Transverse colon (tissue), 4 donors: ENCODE measurements around the gene AHNAK2. TPM values are rescaled to one million over a fixed set of nuclear protein-coding genes. Genes with fewer than 3 reads are reported as not detected.

Experiments used
- DNase-seq: peaks from one replicate; pipeline ENCODE4 v3.0.0-alpha.2; 2019
- H3K27ac ChIP-seq, 4 donors: fragments of 200-600 bp; sonication (generic); 2 replicates each; pipeline ENCODE4 v1.5.1; 2016 to 2018; ENCODE audit warnings: inconsistent platforms in 4 of 4
- H3K27me3 ChIP-seq: fragments of 200-600 bp; sonication (generic); 2 replicates; pipeline ENCODE4 v1.5.1; 2017; ENCODE audit warnings: inconsistent platforms
- H3K36me3 ChIP-seq, 4 donors: fragments of 200-600 bp; sonication (generic); 2 replicates each; pipeline ENCODE4 v1.5.1; 2017 to 2019; ENCODE audit warnings: inconsistent platforms in 4 of 4
- H3K4me1 ChIP-seq, 4 donors: fragments of 200-600 bp; sonication (generic); 2 replicates each; pipeline ENCODE4 v1.5.1; 2017 to 2020; ENCODE audit warnings: inconsistent platforms in 4 of 4
- H3K4me3 ChIP-seq, 4 donors: fragments of 200-600 bp; sonication (generic); 1 replicate in 1 of 4; 2 replicates in 3 of 4; pipeline versions ENCODE4 v1.5.1 to v1.6.1; 2017 to 2019; ENCODE audit warnings: inconsistent platforms in 4 of 4
- H3K9me3 ChIP-seq, 2 donors: fragments of 200-600 bp; sonication (generic); 2 replicates each; pipeline ENCODE4 v1.5.1; 2017 to 2019; ENCODE audit warnings: inconsistent platforms in 2 of 2
- EP300 ChIP-seq: sonication (generic); formaldehyde crosslinking; IDR thresholded peaks from one replicate; pipeline ENCODE4 v1.6.1; 2017; ENCODE audit warnings: antibody characterized with exemption, low read depth
- POLR2A ChIP-seq: fragments of 450-650 bp; IDR thresholded peaks from one replicate; pipeline ENCODE4 v1.6.1; 2016; ENCODE audit warnings: antibody characterized with exemption, mild to moderate bottlenecking, moderate library complexity
- POLR2AphosphoS5 ChIP-seq, 3 donors: sonication (generic); formaldehyde crosslinking; IDR thresholded peaks; one replicate each; pipeline ENCODE4 v1.6.1; 2016; ENCODE audit warnings: antibody characterized with exemption in 3 of 3
- WGBS, 2 donors: methylation state at CpG; one replicate each; pipeline ENCODE4 v1.1.5; 2018; ENCODE audit warnings: low coverage in 1 of 2; 5-methylcytosine and 5-hydroxymethylcytosine counted together
- in situ Hi-C, 4 donors: fragments of 200-750 bp; cut with MboI; loops; one replicate each; pipeline versions ENCODE4 v1.15.0 to v1.15.1; 2017; ENCODE audit warnings: low sequenced_read_pairs in 3 of 4, low pct_ligation_motif_present in 1 of 4, low pct_unique_long_range_greater_than_20kb in 1 of 4
- intact Hi-C: fragments of 100-400 bp; cut with DNase I; formaldehyde crosslinking; loops from one replicate; pipeline ENCODE4 v1.15.1; 2023; ENCODE audit warnings: low total_unique reads
- total RNA-seq, 4 donors: library from RNA; depleted of rRNA; stranded (reverse); fragments of >200 nt; gene quantifications; one replicate each; pipeline ENCODE4 v1.1.0, GENCODE V29; 2016
- TF ChIP-seq, protein P1 (sequence below), 5 experiments: fragments of 200-600 bp in 3 of 5; fragments of 450-650 bp in 2 of 5; sonication (generic) in 3 of 5; IDR thresholded peaks; 1 replicate in 2 of 5; 2 replicates in 3 of 5; pipeline ENCODE4 v1.5.1; 2016 to 2017; ENCODE audit warnings: antibody characterized with exemption in 5 of 5, inconsistent platforms in 3 of 5, mild to moderate bottlenecking in 2 of 5, moderate library complexity in 1 of 5

The AHNAK2 gene
- total RNA-seq, 4 donors from 2014 or later = 19.4 to 75.2 (median 28.5) TPM

DNA sequence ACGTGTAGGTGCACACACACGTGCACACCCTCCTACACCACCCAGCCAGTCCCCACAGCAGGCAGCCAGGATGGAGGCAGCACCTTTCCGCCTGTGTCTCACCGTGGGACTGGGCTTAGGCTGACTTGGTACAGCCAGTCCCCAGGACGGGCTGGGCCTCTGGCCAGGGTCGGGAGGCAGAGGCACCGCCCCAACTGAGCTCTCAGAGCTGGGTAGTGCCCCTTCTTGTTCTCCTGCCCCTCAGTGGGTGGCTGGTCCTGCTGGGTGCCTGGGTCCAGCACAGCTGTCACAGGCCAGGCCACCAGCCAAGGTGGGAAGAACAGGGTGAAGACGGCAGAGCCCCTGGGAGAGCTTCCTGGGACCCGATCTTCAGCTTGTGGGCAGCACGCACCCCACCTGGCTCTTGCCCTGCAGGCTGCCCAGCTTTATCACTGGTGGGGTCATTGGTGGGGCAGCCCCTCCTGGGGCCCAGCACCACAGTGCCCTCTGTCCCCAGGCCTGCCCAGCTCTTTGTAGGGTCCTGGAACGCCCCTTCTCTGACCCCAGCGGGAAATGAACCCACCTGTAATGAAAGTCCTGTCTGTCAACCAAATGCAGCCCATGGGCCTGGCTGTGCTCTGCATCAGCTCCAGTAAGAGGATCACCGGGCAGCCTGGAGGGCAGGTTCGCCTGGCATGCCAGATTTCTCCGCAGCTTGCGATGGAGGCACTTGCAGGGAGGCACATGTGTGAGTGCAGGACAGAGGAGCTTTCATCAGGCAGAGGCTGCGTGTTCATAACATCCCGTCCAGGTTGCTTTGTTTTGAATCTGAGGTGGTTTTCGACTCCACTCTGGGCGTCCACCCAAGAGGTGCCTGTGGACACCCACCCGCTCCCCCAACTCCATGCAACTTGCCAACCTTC is 28.0 kb upstream of the AHNAK2 start:
- Histone ChIP-seq H3K4me1 (no peaks in the 10 kb centered on the region), H3K9me3 (no peaks in the 10 kb centered on the region), H3K27ac (no peak overlapping the region), H3K36me3 (peaks cover 0 to 14% (median 0%) of the 10 kb centered on the region in 4 donors), H3K27me3 (no peaks in the 10 kb centered on the region), H3K4me3 (no peak overlapping the region)
- 80 to 89% methylated on average over 2 to 18 of the region's 21 CpGs for WGBS, 2 donors
- in situ Hi-C loops = no loop called here
- DNase-seq = no peak
- intact Hi-C loops = no loop called here
- TF ChIP-seq POLR2AphosphoS5 (IDR thresholded peaks at IDR 0.05) (no peak), EP300 (no peak), POLR2A (no peak)
- TF ChIP-seq, protein P1, sequence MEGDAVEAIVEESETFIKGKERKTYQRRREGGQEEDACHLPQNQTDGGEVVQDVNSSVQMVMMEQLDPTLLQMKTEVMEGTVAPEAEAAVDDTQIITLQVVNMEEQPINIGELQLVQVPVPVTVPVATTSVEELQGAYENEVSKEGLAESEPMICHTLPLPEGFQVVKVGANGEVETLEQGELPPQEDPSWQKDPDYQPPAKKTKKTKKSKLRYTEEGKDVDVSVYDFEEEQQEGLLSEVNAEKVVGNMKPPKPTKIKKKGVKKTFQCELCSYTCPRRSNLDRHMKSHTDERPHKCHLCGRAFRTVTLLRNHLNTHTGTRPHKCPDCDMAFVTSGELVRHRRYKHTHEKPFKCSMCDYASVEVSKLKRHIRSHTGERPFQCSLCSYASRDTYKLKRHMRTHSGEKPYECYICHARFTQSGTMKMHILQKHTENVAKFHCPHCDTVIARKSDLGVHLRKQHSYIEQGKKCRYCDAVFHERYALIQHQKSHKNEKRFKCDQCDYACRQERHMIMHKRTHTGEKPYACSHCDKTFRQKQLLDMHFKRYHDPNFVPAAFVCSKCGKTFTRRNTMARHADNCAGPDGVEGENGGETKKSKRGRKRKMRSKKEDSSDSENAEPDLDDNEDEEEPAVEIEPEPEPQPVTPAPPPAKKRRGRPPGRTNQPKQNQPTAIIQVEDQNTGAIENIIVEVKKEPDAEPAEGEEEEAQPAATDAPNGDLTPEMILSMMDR (IDR thresholded peaks at IDR 0.05) = no peak

DNA sequence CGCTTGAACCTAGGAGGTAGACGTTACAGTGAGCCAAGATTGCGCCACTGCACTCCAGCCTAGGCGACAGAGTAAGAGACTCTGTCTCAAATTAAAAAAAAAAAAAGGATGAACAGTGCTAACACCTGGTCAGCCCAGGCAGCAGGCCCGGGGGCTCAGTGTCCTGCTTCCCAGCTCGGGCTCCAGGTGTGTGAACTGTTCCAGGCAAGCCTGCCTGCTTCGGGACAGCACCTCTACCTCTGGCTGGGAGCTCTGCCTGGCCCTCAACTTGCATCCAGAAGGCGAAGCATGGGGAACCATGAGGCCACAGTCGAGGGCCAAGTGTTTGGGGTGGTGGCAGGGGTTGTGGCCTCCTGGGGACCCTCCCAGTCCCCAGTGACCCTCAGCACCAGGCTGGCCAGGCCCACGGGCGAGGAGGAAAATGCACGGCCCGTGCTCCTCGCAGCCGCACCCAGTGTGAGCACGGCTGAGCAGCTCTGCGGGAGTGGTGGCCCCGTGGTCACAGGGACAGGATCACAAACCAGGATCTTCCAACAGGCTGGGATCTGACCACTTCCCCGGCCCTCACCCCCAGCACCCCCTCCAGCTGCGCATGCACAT is 27.3 kb upstream of the AHNAK2 start:
- intact Hi-C loops = no loop called here
- H3K36me3 ChIP-seq = peaks cover 0 to 6% (median 0%) of the 10 kb centered on the region in 4 donors
- H3K9me3 ChIP-seq = no peaks in the 10 kb centered on the region
- 86% methylated on average over 14 of the region's 20 CpGs; no CpG with 5 or more reads in 1 of the 2 donors for WGBS, 2 donors
- TF ChIP-seq POLR2AphosphoS5 (IDR thresholded peaks at IDR 0.05) (no peak), POLR2A (no peak), EP300 (no peak)
- TF ChIP-seq, protein P1 (IDR thresholded peaks at IDR 0.05) = no peak
- no peaks in the 10 kb centered on the region for H3K27me3 ChIP-seq
- no peaks in the 10 kb centered on the region for H3K4me1 ChIP-seq
- no peak for DNase-seq
- no peak overlapping the region for H3K4me3 ChIP-seq
- in situ Hi-C loops = no loop called here
- no peak overlapping the region for H3K27ac ChIP-seq

DNA sequence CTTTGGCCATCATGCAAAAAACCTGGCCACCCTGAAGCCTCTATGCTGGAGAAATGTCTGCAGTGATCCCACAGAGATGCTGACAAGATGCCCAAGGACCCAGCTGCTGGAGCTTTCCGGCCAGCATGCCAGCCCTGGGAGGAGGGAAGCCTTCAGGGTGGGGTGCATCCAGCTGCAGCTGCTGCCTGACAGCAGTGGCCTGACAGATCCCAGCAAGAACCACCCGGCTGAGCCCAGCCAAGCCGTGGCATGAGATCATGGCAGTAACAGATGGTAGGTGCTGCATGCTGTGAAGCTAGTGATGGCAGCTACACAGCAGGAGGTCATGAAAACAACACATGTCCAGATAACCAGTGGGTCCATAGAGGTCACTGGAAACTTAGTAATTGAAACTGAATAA is 21.2 kb upstream of the AHNAK2 start:
- no peak overlapping the region for H3K27ac ChIP-seq
- in situ Hi-C loops (no loop called here), intact Hi-C loops (no loop called here)
- H3K27me3 ChIP-seq = no peaks in the 10 kb centered on the region
- WGBS, 2 donors = 94% methylated on average over 3 of the region's 3 CpGs; no CpG with 5 or more reads in 1 of the 2 donors
- no peaks in the 10 kb centered on the region for H3K4me1 ChIP-seq
- no peak overlapping the region for H3K4me3 ChIP-seq
- H3K36me3 ChIP-seq = no peaks in the 10 kb centered on the region
- TF ChIP-seq, protein P1 (IDR thresholded peaks at IDR 0.05) = no peak
- no peak for DNase-seq
- no peaks in the 10 kb centered on the region for H3K9me3 ChIP-seq

DNA sequence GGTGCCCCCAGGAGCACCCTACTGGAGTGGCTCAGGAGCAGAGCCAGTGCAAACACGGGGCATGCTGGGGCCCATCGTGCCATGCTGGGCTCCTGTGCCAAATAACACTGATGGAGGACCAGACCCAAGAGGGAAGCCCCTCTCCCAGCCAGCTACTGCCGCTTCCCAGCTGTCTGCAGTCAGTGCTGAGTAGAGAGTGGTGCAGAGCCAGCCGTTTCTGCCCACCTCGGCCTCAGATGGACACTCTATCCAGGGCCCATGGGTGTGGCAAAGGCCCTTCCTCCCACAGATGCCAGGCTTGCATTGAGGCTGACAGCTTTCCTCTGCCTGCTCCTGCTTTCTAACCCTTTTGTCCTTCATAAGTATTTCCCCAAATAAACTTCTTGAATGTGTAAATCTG is 20.6 kb upstream of the AHNAK2 start:
- no peak for DNase-seq
- Histone ChIP-seq H3K36me3 (no peaks in the 10 kb centered on the region), H3K4me1 (no peaks in the 10 kb centered on the region), H3K9me3 (no peaks in the 10 kb centered on the region), H3K27me3 (no peaks in the 10 kb centered on the region), H3K4me3 (no peak overlapping the region), H3K27ac (no peak overlapping the region)
- in situ Hi-C loops = no loop called here
- WGBS, 2 donors = 80 to 97% methylated on average over 1 to 5 of the region's 5 CpGs
- no peak for TF ChIP-seq POLR2AphosphoS5 (IDR thresholded peaks at IDR 0.05)
- TF ChIP-seq, protein P1 (IDR thresholded peaks at IDR 0.05) = no peak
- no peak for TF ChIP-seq EP300
- no peak for TF ChIP-seq POLR2A
- intact Hi-C loops = no loop called here
